A673 (cell line): ENCODE results near the gene CLIC4. TPM values are rescaled to one million over a fixed set of nuclear protein-coding genes. Genes with fewer than 3 reads are reported as not detected.
A peak's percentile ranks its signal among the peaks of the same experiment; 100 is the strongest.

Experiments
- BruUV-seq: library from RNA; stranded (reverse); fragments of 400-500 nt; replicated peaks from 2 replicates; lab custom pipeline; 2021; lab: Mats Ljungman, UMichigan
- CTCF ChIA-PET: fragments of 300-600 bp; sonication (Branson Sonifier 250); formaldehyde crosslinking; loops from one replicate; lab custom pipeline; 2022; ENCODE audit warnings: antibody characterized with exemption; lab: Charles Lee
- POLR2A ChIA-PET: fragments of 300-600 bp; sonication (Branson Sonifier 250); formaldehyde crosslinking; loops from one replicate; lab custom pipeline; 2022; ENCODE audit warnings: antibody characterized with exemption; ENCODE audit not compliant: low non-redundant PET; lab: Charles Lee
- DNase-seq: peaks from one replicate; pipeline ENCODE4 v3.0.0-alpha.2; 2015; ENCODE audit warnings: low spot score
- H3K27ac ChIP-seq: fragments of 200-600 bp; sonication (generic); 2 replicates; pipeline ENCODE4 v1.5.1; 2016; ENCODE audit warnings: mixed run types, low read depth, mild to moderate bottlenecking, mixed read lengths, antibody characterized with exemption, low read length; ENCODE audit not compliant: poor library complexity, severe bottlenecking
- H3K27me3 ChIP-seq: fragments of 200-600 bp; sonication (generic); replicated peaks from 2 replicates; pipeline ENCODE4 v1.6.1; 2017; ENCODE audit warnings: mixed run types, low read depth, mild to moderate bottlenecking, mixed read lengths, antibody characterized with exemption, low read length; ENCODE audit not compliant: insufficient read depth, poor library complexity
- H3K36me3 ChIP-seq: fragments of 200-600 bp; sonication (generic); 2 replicates; pipeline ENCODE4 v1.6.1; 2016; ENCODE audit warnings: mixed run types, mild to moderate bottlenecking, mixed read lengths, antibody characterized with exemption, low read length; ENCODE audit not compliant: insufficient read depth, poor library complexity, severe bottlenecking
- H3K4me1 ChIP-seq: fragments of 200-600 bp; sonication (generic); 2 replicates; pipeline ENCODE4 v1.6.1; 2017; ENCODE audit warnings: mixed run types, mild to moderate bottlenecking, mixed read lengths, antibody characterized with exemption, low read length; ENCODE audit not compliant: insufficient read depth, poor library complexity, severe bottlenecking
- H3K4me3 ChIP-seq: fragments of 200-600 bp; sonication (generic); 2 replicates; pipeline ENCODE4 v1.5.1; 2016; ENCODE audit warnings: low read depth, mixed run types, mild to moderate bottlenecking, mixed read lengths, low read length; ENCODE audit not compliant: poor library complexity, severe bottlenecking
- H3K9me3 ChIP-seq: fragments of 200-600 bp; sonication (generic); 2 replicates; pipeline ENCODE4 v1.6.1; 2016; ENCODE audit warnings: mixed run types, low read depth, mild to moderate bottlenecking, mixed read lengths, antibody characterized with exemption, low read length; ENCODE audit not compliant: poor library complexity, severe bottlenecking
- EZH2 ChIP-seq: fragments of 200-600 bp; sonication (generic); IDR thresholded peaks from 2 replicates; pipeline ENCODE4 v1.6.1; 2017; ENCODE audit warnings: borderline replicate concordance, low read depth, mild to moderate bottlenecking, mixed read lengths, antibody characterized with exemption, low read length; ENCODE audit not compliant: poor library complexity, severe bottlenecking
- intact Hi-C: fragments of 100-400 bp; cut with micrococcal nuclease; formaldehyde crosslinking; loops from one replicate; pipeline ENCODE4 v1.10.0; 2022; ENCODE audit not compliant: unreplicated experiment
- total RNA-seq: library from RNA; stranded (reverse); gene quantifications from 2 replicates; pipeline ENCODE4 v1.2.3, GENCODE V29; 2021
- TF ChIP-seq, protein P1 (sequence below): fragments of 300-800, 200-600 bp; sonication (generic); conservative IDR thresholded peaks from 2 replicates; pipeline ENCODE4 v1.5.1; 2017; ENCODE audit warnings: low read depth, mild to moderate bottlenecking, antibody characterized with exemption, low read length, moderate library complexity, mixed read lengths

The CLIC4 gene
- total RNA-seq, 1 experiment from 2014 or later, result 207 TPM

- Histone ChIP-seq H3K4me3 (no peak overlapping the region), H3K27ac (no peak overlapping the region), H3K9me3 (no peaks in the 10 kb centered on the region), H3K36me3 (peaks cover 5% of the 10 kb centered on the region), H3K27me3 (no peaks in the 10 kb centered on the region), H3K4me1 (peaks cover 47% of the 10 kb centered on the region)
- ChIA-PET POLR2A (no interaction called here), CTCF (interaction anchor here (0.6 to 1.8 kb wide), 10 partner anchors 86 to 632 kb away, joined by 3 to 116 read pairs (median 4); partner anchors contain the start of genes CLIC4 and NIPAL3)
- TF ChIP-seq EZH2, result no peak
- TF ChIP-seq, protein P1, sequence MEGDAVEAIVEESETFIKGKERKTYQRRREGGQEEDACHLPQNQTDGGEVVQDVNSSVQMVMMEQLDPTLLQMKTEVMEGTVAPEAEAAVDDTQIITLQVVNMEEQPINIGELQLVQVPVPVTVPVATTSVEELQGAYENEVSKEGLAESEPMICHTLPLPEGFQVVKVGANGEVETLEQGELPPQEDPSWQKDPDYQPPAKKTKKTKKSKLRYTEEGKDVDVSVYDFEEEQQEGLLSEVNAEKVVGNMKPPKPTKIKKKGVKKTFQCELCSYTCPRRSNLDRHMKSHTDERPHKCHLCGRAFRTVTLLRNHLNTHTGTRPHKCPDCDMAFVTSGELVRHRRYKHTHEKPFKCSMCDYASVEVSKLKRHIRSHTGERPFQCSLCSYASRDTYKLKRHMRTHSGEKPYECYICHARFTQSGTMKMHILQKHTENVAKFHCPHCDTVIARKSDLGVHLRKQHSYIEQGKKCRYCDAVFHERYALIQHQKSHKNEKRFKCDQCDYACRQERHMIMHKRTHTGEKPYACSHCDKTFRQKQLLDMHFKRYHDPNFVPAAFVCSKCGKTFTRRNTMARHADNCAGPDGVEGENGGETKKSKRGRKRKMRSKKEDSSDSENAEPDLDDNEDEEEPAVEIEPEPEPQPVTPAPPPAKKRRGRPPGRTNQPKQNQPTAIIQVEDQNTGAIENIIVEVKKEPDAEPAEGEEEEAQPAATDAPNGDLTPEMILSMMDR, result peak; percentile 81
- no TSS peak for BruUV-seq
- intact Hi-C loops, result loop anchor here (2.0 kb wide), 1 partner anchor 142 kb away; no protein-coding TSS in a partner anchor
- peak; percentile 82 for DNase-seq
These were observed 85.5 kb downstream of the CLIC4 start for GRCh38 chr1:24830680-24831272.

DNA sequence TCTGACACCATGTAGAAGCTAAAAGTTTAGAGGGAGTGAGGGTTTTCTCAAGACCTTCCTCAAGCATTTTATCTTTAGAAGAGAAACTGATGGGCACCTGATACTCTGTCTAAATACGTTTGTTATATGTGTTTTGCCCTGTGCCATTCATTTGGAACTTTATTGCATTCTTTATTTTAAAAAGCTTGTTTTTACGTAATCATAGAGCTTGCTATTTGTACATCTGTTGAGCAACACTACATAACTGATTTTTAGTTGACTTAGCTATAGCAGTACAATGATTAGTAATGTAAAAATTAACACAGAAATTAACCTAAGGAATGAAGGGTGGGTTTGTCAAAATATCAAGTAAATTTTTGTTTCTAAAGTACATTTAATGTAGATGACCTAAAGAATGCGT is 96.3 kb downstream of the CLIC4 start:
- Histone ChIP-seq H3K27ac (no peak overlapping the region), H3K4me1 (no peaks in the 10 kb centered on the region), H3K4me3 (no peak overlapping the region), H3K27me3 (no peaks in the 10 kb centered on the region), H3K36me3 (peaks cover 18% of the 10 kb centered on the region), H3K9me3 (no peaks in the 10 kb centered on the region)
- intact Hi-C loops, result no loop called here
- no peak for DNase-seq
- ChIA-PET CTCF (no interaction called here), POLR2A (no interaction called here)
- no peak for TF ChIP-seq EZH2
- TF ChIP-seq, protein P1, result no peak
- BruUV-seq, result no TSS peak

GRCh38 chr1:24846671-24847070 is 101.4 kb downstream of the CLIC4 start:
- DNase-seq, result no peak
- POLR2A ChIA-PET, result no interaction called here

More at GRCh38 chr1:24846671-24847070, 101.4 kb downstream of the CLIC4 start:
- TF ChIP-seq, protein P1, result no peak
- no peak for TF ChIP-seq EZH2
- H3K27ac ChIP-seq, result no peak overlapping the region
- no peak overlapping the region for H3K4me3 ChIP-seq
- CTCF ChIA-PET, result no interaction called here
- intact Hi-C loops, result loop anchor here (5.0 kb wide), 3 partner anchors 164 to 361 kb away; no protein-coding TSS in a partner anchor
- BruUV-seq, result no TSS peak
- H3K9me3 ChIP-seq, result no peaks in the 10 kb centered on the region
- H3K27me3 ChIP-seq, result no peaks in the 10 kb centered on the region
- H3K4me1 ChIP-seq, result peaks cover 12% of the 10 kb centered on the region
- peaks cover 5% of the 10 kb centered on the region for H3K36me3 ChIP-seq
